Right lobe of liver (tissue), 4 donors: ENCODE data around the gene FBXO17.

ENCODE experiments used
- POLR2A ChIP-seq: fragments of 450-650 bp; IDR thresholded peaks from one replicate; pipeline ENCODE4 v1.6.1; 2017; ENCODE audit warnings: antibody characterized with exemption, mild to moderate bottlenecking
- TF ChIP-seq, protein P1 (sequence below), 4 donors: fragments of 200-600 bp in 3 of 4; fragments of 450-650 bp in 1 of 4; IDR thresholded peaks; one replicate each; pipeline versions ENCODE4 v1.5.1 to v1.8.0; 2016 to 2022; ENCODE audit warnings: antibody characterized with exemption in 4 of 4, mild to moderate bottlenecking in 2 of 4
- donor health status: DM: no; HTN: no; CAD: no.
- donor health status: DM: no; HTN: no; CAD: no.
- donor health status: DM: no; HTN: yes; CAD: no.

DNA sequence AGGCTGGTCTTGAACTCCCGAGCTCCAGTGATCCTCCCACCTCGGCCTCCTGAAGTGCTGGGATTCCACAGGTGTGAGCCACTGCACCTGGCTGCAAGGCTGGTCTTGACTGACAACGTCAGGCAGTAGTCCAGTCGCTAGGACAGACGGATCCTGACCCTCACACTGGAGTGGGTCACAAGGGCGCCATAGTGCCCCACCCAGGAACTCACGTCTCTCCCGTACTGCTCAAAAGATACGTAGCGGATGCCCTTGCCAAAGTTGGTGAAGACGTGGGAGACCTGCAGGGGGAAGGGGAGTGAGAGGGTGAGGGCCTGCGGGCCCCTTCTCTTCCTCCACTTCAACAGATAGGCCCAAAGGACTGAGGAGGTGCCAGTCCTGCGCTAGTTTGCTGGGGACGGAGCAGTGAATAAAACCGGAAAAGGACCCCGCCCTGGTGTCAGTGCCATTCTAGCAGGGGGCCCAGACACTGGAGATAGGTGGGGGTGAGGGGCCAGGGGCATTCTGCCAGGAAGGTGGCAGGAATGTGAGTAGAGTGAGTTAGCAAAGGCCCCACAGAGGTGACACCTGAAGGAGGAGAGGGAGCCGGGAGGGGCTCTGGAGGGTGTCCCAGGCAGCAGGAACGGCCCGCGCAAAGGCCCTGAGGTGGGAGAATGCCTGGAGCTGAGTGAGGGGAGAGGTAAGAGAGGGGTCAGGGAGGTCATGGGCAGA, 32.9 kb downstream of the FBXO17 start:
- TF ChIP-seq, protein P1, sequence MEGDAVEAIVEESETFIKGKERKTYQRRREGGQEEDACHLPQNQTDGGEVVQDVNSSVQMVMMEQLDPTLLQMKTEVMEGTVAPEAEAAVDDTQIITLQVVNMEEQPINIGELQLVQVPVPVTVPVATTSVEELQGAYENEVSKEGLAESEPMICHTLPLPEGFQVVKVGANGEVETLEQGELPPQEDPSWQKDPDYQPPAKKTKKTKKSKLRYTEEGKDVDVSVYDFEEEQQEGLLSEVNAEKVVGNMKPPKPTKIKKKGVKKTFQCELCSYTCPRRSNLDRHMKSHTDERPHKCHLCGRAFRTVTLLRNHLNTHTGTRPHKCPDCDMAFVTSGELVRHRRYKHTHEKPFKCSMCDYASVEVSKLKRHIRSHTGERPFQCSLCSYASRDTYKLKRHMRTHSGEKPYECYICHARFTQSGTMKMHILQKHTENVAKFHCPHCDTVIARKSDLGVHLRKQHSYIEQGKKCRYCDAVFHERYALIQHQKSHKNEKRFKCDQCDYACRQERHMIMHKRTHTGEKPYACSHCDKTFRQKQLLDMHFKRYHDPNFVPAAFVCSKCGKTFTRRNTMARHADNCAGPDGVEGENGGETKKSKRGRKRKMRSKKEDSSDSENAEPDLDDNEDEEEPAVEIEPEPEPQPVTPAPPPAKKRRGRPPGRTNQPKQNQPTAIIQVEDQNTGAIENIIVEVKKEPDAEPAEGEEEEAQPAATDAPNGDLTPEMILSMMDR (IDR thresholded peaks at IDR 0.05), result no peak
- TF ChIP-seq POLR2A, result no peak
